ENCODE measurements around the gene ANKRD28. TPM values are rescaled to one million over a fixed set of nuclear protein-coding genes. Genes with fewer than 3 reads are reported as not detected.

The ANKRD28 gene
- total RNA-seq, 1 experiment from 2014 or later = 53.0 TPM

- Histone ChIP-seq H3K36me3 (ENCODE audit: low read depth, low read length) (peaks cover 6% of the 10 kb centered on the region; the same call in 1 of the 2 replicates), H3K27ac (ENCODE audit: low read length) (peak overlapping the region; percentile 80), H4K20me1 (ENCODE audit: low read length) (no peaks in the 10 kb centered on the region), H3F3A (ENCODE audit: low read length, unreplicated experiment) (no peaks in the 10 kb centered on the region), H3K27me3 (ENCODE audit: low read length) (no peaks in the 10 kb centered on the region), H3K4me2 (ENCODE audit: low read length) (no peak overlapping the region), H3K79me2 (ENCODE audit: low read length) (no peaks in the 10 kb centered on the region), H3K4me3 (ENCODE audit: low read length) (no peak overlapping the region), H3K4me1 (ENCODE audit: insufficient read depth, low read length) (peaks cover 18% of the 10 kb centered on the region), H3K9ac (ENCODE audit: low read length) (peak overlapping the region; percentile 36; the same call in 1 of the 2 replicates), H3K9me3 (ENCODE audit: low read length) (peaks cover 14% of the 10 kb centered on the region), H3K9me2 (replicated peaks; ENCODE audit: low read length) (no peaks in the 10 kb centered on the region), H2AFZ (ENCODE audit: low read length) (no peak overlapping the region)
- ATAC-seq (0 out of 2 replicates have a peak, but pooled peaks have one; percentile 15), DNase-seq (peak; percentile 22)
- CTCF ChIA-PET = no interaction called here
- BruUV-seq (replicated peaks) = no TSS peak
- intact Hi-C loops (cut with micrococcal nuclease) = no loop called here
- POLR2A ChIA-PET (ENCODE audit: unreplicated experiment) = no interaction called here
- TF ChIP-seq, protein P1, sequence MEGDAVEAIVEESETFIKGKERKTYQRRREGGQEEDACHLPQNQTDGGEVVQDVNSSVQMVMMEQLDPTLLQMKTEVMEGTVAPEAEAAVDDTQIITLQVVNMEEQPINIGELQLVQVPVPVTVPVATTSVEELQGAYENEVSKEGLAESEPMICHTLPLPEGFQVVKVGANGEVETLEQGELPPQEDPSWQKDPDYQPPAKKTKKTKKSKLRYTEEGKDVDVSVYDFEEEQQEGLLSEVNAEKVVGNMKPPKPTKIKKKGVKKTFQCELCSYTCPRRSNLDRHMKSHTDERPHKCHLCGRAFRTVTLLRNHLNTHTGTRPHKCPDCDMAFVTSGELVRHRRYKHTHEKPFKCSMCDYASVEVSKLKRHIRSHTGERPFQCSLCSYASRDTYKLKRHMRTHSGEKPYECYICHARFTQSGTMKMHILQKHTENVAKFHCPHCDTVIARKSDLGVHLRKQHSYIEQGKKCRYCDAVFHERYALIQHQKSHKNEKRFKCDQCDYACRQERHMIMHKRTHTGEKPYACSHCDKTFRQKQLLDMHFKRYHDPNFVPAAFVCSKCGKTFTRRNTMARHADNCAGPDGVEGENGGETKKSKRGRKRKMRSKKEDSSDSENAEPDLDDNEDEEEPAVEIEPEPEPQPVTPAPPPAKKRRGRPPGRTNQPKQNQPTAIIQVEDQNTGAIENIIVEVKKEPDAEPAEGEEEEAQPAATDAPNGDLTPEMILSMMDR (conservative IDR thresholded peaks at IDR 0.05; ENCODE audit: low read depth, low read length) = no peak
Observed at GRCh38 chr3:15659254-15659975, 138.4 kb downstream of the ANKRD28 start.

DNA sequence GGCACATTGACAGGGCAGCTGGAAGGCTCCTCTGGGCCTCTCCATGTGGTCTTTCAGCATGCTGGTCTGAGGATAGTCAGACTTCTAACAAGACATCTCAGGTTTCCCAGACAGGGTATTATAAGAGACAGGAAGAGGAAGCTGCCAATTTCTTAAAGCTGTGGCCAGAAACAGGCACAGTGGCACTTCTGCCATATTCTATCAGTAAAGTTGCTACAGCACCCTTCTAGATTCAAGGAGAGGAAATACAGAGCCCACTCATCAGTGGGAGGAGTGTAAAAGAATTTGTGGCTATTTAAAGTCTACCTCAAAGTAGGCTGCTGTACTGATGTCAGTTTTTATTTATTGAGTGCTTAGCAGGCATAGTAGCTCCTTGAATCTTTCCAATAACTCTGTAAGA lies 140.8 kb downstream of the ANKRD28 start:
- Histone ChIP-seq H3K27me3 (ENCODE audit: low read length) (no peaks in the 10 kb centered on the region), H3K4me2 (ENCODE audit: low read length) (no peak overlapping the region), H3K4me3 (ENCODE audit: low read length) (no peak overlapping the region), H3K27ac (ENCODE audit: low read length) (no peak overlapping the region), H3K9me2 (replicated peaks; ENCODE audit: low read length) (no peaks in the 10 kb centered on the region), H3F3A (ENCODE audit: low read length, unreplicated experiment) (no peaks in the 10 kb centered on the region), H3K9ac (ENCODE audit: low read length) (no peak overlapping the region), H2AFZ (ENCODE audit: low read length) (no peak overlapping the region), H3K9me3 (ENCODE audit: low read length) (peaks cover 14% of the 10 kb centered on the region), H3K36me3 (ENCODE audit: low read depth, low read length) (peaks cover 6% of the 10 kb centered on the region; the same call in 1 of the 2 replicates), H4K20me1 (ENCODE audit: low read length) (no peaks in the 10 kb centered on the region), H3K4me1 (ENCODE audit: insufficient read depth, low read length) (peaks cover 18% of the 10 kb centered on the region), H3K79me2 (ENCODE audit: low read length) (no peaks in the 10 kb centered on the region)
- TF ChIP-seq, protein P1 (conservative IDR thresholded peaks at IDR 0.05; ENCODE audit: low read depth, low read length) = no peak
- TF ChIP-seq EZH2phosphoT487 (IDR thresholded peaks at IDR 0.05; ENCODE audit: borderline replicate concordance, low read length) = no peak
- TF ChIP-seq EZH2 (IDR thresholded peaks at IDR 0.05; ENCODE audit: low read length, unreplicated experiment) = no peak
- no peak for ATAC-seq
- ChIA-PET POLR2A (ENCODE audit: unreplicated experiment) (no interaction called here), CTCF (no interaction called here)
- intact Hi-C loops (cut with micrococcal nuclease) = no loop called here
- no peak for DNase-seq
- no TSS peak for BruUV-seq (replicated peaks)

DNA sequence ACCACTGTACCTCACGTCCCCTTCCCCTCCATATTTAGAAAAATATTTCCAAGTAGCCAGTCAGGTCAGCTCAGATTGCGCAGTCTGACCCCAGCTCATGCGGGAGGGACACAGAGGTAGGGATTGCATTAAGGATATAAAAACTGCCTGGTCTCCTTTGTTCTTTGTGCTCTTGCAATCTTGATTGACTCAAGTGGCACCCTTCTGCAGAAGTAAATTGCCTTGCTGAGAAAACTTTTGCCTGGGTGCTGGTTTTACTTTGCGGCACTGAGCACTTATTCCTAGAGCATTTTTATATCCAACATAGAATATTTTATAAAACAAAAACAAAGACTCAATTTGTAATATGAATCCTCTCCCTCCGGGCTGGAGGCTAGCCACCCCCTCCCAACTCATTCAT lies 141.4 kb downstream of the ANKRD28 start:
- DNase-seq (peak; percentile 7), ATAC-seq (no peak)
- Histone ChIP-seq H3K36me3 (ENCODE audit: low read depth, low read length) (peaks cover 6% of the 10 kb centered on the region; the same call in 1 of the 2 replicates), H3K79me2 (ENCODE audit: low read length) (no peaks in the 10 kb centered on the region), H3K9me2 (replicated peaks; ENCODE audit: low read length) (no peaks in the 10 kb centered on the region), H3K4me1 (ENCODE audit: insufficient read depth, low read length) (peaks cover 18% of the 10 kb centered on the region), H3K27ac (ENCODE audit: low read length) (no peak overlapping the region), H4K20me1 (ENCODE audit: low read length) (no peaks in the 10 kb centered on the region), H2AFZ (ENCODE audit: low read length) (no peak overlapping the region), H3K27me3 (ENCODE audit: low read length) (no peaks in the 10 kb centered on the region), H3F3A (ENCODE audit: low read length, unreplicated experiment) (no peaks in the 10 kb centered on the region), H3K4me2 (ENCODE audit: low read length) (no peak overlapping the region), H3K9me3 (ENCODE audit: low read length) (peaks cover 14% of the 10 kb centered on the region), H3K9ac (ENCODE audit: low read length) (no peak overlapping the region), H3K4me3 (ENCODE audit: low read length) (no peak overlapping the region)
- ChIA-PET POLR2A (ENCODE audit: unreplicated experiment) (no interaction called here), CTCF (no interaction called here)
- intact Hi-C loops (cut with micrococcal nuclease) = no loop called here
- TF ChIP-seq EZH2phosphoT487 (IDR thresholded peaks at IDR 0.05; ENCODE audit: borderline replicate concordance, low read length) = no peak
- TF ChIP-seq EZH2 (IDR thresholded peaks at IDR 0.05; ENCODE audit: low read length, unreplicated experiment) = no peak
- TF ChIP-seq, protein P1 (conservative IDR thresholded peaks at IDR 0.05; ENCODE audit: low read depth, low read length) = no peak
- no TSS peak for BruUV-seq (replicated peaks)

All from PC-3 (cell line).